ENCODE measurements around the gene ACAN. TPM values are rescaled to one million over a fixed set of nuclear protein-coding genes. Genes with fewer than 3 reads are reported as not detected.
A peak's percentile ranks its signal among the peaks of the same experiment; 100 is the strongest.
"Not testable (repeated sequence)": the region's sequence is repeated elsewhere in the genome, so short reads cannot be mapped to it uniquely, and the experiment has no call there.

Gene ACAN
- total and polyA plus RNA-seq, 8 donors, result 0.04 to 5.7 (median 0.22) TPM; not detected in 1

DNA sequence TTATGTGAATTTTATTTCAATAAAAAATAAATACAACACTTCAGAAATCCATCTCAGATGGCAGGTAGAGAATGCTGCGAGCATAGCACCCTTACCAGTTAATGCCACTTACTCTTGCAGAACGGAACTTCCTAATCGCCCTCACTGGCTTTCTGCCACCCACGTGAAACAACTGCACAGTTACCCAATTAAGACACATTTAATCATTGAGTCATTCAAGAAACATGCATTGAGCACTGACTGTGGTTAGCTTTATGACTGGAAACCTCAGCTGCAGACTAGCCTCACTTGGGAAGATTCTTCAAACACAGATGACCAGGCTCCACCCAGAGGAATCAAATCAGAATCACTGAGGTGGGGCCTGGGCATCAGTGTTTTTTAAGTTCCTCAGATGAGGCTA is 115.5 kb downstream of the ACAN start:
- no peaks in the 10 kb centered on the region for H3K27me3 ChIP-seq
- H3K4me3 ChIP-seq, result no peak overlapping the region
- ATAC-seq, result peak in 3 of 4 donors; percentile 44 to 80 (median 63)
- H3K9me3 ChIP-seq, result no peaks in the 10 kb centered on the region
- H3K36me3 ChIP-seq, result no peaks in the 10 kb centered on the region
- FAIRE-seq, result no peak
- TF ChIP-seq, protein P1, sequence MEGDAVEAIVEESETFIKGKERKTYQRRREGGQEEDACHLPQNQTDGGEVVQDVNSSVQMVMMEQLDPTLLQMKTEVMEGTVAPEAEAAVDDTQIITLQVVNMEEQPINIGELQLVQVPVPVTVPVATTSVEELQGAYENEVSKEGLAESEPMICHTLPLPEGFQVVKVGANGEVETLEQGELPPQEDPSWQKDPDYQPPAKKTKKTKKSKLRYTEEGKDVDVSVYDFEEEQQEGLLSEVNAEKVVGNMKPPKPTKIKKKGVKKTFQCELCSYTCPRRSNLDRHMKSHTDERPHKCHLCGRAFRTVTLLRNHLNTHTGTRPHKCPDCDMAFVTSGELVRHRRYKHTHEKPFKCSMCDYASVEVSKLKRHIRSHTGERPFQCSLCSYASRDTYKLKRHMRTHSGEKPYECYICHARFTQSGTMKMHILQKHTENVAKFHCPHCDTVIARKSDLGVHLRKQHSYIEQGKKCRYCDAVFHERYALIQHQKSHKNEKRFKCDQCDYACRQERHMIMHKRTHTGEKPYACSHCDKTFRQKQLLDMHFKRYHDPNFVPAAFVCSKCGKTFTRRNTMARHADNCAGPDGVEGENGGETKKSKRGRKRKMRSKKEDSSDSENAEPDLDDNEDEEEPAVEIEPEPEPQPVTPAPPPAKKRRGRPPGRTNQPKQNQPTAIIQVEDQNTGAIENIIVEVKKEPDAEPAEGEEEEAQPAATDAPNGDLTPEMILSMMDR (IDR thresholded peaks at IDR 0.05), result no peak
- H3K4me1 ChIP-seq, result peaks cover 0 to 1% (median 0%) of the 10 kb centered on the region in 3 donors
- WGBS, 2 donors, result 12 to 20% methylated on average over 4 of the region's 4 CpGs
- peak in 1 of 6 donors; percentile 35 for DNase-seq
- H3K27ac ChIP-seq, result no peak overlapping the region
- intact Hi-C loops (cut with DNase I), result no loop called here

DNA sequence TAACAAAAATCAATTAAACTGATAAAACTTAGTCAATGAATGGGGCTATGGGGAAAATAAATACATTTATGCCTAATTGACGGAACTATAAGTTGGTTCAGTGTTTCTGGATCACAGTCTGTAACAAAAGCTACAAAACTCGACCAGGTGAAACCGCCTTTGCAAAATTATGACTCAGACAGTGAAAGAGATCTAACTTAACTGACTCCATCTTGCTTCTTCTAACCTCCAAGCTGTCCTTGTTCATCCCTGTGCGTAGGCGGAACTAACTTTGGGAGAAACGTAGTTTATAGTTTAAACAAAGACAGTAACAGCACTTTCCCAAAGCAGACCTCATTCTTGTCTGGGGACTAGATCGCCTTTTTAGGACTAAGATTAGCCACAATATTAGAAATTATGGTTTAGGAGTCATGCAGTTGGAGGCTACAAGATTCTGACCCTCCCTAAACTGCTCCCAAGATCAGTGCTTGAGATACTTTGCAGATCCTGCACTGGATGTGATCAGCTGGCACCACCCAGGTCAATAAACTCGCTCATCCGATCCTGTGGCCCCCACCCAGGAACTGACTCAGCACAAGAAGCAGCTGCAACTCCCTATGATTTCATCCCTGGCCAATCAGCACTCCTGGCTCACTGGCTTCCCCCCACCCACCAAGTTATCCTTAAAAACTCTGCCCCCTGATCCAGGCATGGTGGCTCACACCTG is 117.1 kb downstream of the ACAN start:
- Histone ChIP-seq H3K36me3 (no peaks in the 10 kb centered on the region), H3K4me1 (no peaks in the 10 kb centered on the region), H3K27ac (no peak overlapping the region), H3K27me3 (no peaks in the 10 kb centered on the region), H3K9me3 (no peaks in the 10 kb centered on the region), H3K4me3 (no peak overlapping the region)
- intact Hi-C loops (cut with DNase I), result no loop called here
- no peak for DNase-seq
- no peak for ATAC-seq
- TF ChIP-seq, protein P1 (IDR thresholded peaks at IDR 0.05), result no peak
- 39 to 41% methylated on average over 9 of the region's 9 CpGs for WGBS, 2 donors
- FAIRE-seq, result no peak

DNA sequence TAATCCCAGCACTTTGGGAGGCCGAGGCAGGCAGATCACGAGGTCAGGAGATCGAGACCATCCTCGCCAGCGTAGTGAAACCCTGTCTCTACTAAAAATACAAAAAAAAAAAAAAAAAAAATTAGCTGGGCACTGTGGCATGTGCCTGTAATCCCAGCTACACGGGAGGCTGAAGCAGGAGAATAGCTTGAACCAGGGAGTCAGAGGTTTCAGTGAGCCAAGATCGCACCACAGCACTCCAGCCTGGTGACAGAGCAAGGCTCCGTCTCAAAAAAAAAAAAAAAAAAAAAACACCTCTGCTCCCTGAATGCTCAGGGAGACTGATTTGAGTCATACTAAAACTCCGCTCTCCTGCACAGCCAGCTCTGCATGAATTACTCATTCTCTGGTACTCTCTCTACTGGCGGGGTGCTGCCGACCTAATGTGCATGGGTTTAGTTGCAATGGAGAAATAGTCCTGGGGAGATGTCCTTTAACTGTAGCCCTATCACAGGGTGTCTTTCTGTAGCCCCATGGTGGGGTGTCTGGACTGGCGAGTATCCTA is 117.7 kb downstream of the ACAN start:
- H3K9me3 ChIP-seq; H3K36me3 ChIP-seq; H3K4me3 ChIP-seq; intact Hi-C loops (cut with DNase I); ATAC-seq; FAIRE-seq; DNase-seq; H3K4me1 ChIP-seq; H3K27ac ChIP-seq; H3K27me3 ChIP-seq: not testable (repeated sequence)
- 78 to 87% methylated on average over 11 to 12 of the region's 12 CpGs for WGBS, 2 donors

Other genes with a start within 250 kb of the ACAN start
- 10 to 100 TPM; 10.8 to 26.8 (median 20.2) TPM for gene AEN, start 182.1 kb upstream of the ACAN start, total RNA-seq
- 10 to 100 TPM in 1 of 2 donors, 1 to 10 TPM in 1; 8.9 to 12.8 TPM for gene AEN, start 182.1 kb upstream of the ACAN start, polyA plus RNA-seq
- 10 to 100 TPM in 1 of 6 donors, 1 to 10 TPM in 5; 3.0 to 14.2 (median 5.7) TPM for gene ISG20, start 164.4 kb upstream of the ACAN start, total RNA-seq
- 10 to 100 TPM in 1 of 2 donors, 1 to 10 TPM in 1; 8.4 to 11.0 TPM for gene ISG20, start 164.4 kb upstream of the ACAN start, polyA plus RNA-seq
- gene HAPLN3, start 92.1 kb downstream of the ACAN start, total RNA-seq, result 1 to 10 TPM in 4 of 6 donors, under 1 TPM in 2; 0.32 to 3.7 (median 1.3) TPM
- gene HAPLN3, start 92.1 kb downstream of the ACAN start, polyA plus RNA-seq, result 1 to 10 TPM; 2.7 to 3.1 TPM
- 10 to 100 TPM in 4 of 6 donors, 1 to 10 TPM in 2; 6.1 to 34.3 (median 16.5) TPM for gene MFGE8, start 109.9 kb downstream of the ACAN start, total RNA-seq
- 10 to 100 TPM; 33.1 to 34.5 TPM for gene MFGE8, start 109.9 kb downstream of the ACAN start, polyA plus RNA-seq